ENCODE measurements around the gene ERN1. TPM values are rescaled to one million over a fixed set of nuclear protein-coding genes. Genes with fewer than 3 reads are reported as not detected.

The ERN1 gene
- total RNA-seq, 4 donors from 2014 or later = 8.4 to 12.8 (median 12.1) TPM

GRCh38 chr17:64157669-64158180, 27.8 kb upstream of the ERN1 start:
- Histone ChIP-seq H3K27me3 (no peaks in the 10 kb centered on the region), H3K9me3 (no peaks in the 10 kb centered on the region), H3K27ac (no peak overlapping the region), H3K4me3 (no peak overlapping the region), H3K4me1 (peaks cover 0 to 25% (median 14%) of the 10 kb centered on the region in 3 donors), H3K36me3 (peaks cover 0 to 39% of the 10 kb centered on the region in 2 donors)
- no peak for ATAC-seq
- no peak for TF ChIP-seq EP300 (IDR thresholded peaks at IDR 0.05)
- no peak for TF ChIP-seq CTCF (IDR thresholded peaks at IDR 0.05)
- TF ChIP-seq POLR2A (IDR thresholded peaks at IDR 0.05) = no peak
- TF ChIP-seq POLR2AphosphoS5 (IDR thresholded peaks at IDR 0.05) = no peak
- 92 to 100% methylated on average over 1 to 2 of the region's 2 CpGs for WGBS, 2 donors (ENCODE audit: low coverage in 1 of 2)

GRCh38 chr17:64156670-64157069, 26.7 kb upstream of the ERN1 start:
- peak overlapping the region in 3 of 4 donors; percentile 38 to 76 (median 61) for H3K27ac ChIP-seq

GRCh38 chr17:64155751-64156544, 26.0 kb upstream of the ERN1 start:
- WGBS, 2 donors (ENCODE audit: low coverage in 1 of 2) = 87% methylated on average over 5 of the region's 11 CpGs; no CpG with 5 or more reads in 1 of the 2 donors
- H3K4me1 ChIP-seq = peaks cover 0 to 25% (median 14%) of the 10 kb centered on the region in 3 donors
- TF ChIP-seq EP300 (IDR thresholded peaks at IDR 0.05) (no peak), CTCF (IDR thresholded peaks at IDR 0.05) (peak in 1 of 4 experiments; percentile 10)

More at GRCh38 chr17:64156670-64157069, 26.7 kb upstream of the ERN1 start:
- peaks cover 0 to 45% of the 10 kb centered on the region in 2 donors for H3K36me3 ChIP-seq
- H3K4me3 ChIP-seq = no peak overlapping the region
- TF ChIP-seq POLR2A (IDR thresholded peaks at IDR 0.05) = no peak
- H3K27me3 ChIP-seq = no peaks in the 10 kb centered on the region
- H3K4me1 ChIP-seq = peaks cover 0 to 25% (median 14%) of the 10 kb centered on the region in 3 donors
- 88 to 100% methylated on average over 1 of the region's 2 CpGs for WGBS, 2 donors (ENCODE audit: low coverage in 1 of 2)
- ATAC-seq = no peak
- H3K9me3 ChIP-seq = no peaks in the 10 kb centered on the region

GRCh38 chr17:64155129-64155528, 25.2 kb upstream of the ERN1 start:
- Histone ChIP-seq H3K27me3 (no peaks in the 10 kb centered on the region), H3K9me3 (no peaks in the 10 kb centered on the region), H3K4me1 (peaks cover 0 to 25% (median 14%) of the 10 kb centered on the region in 3 donors), H3K4me3 (no peak overlapping the region), H3K36me3 (peaks cover 0 to 42% of the 10 kb centered on the region in 2 donors), H3K27ac (peak overlapping the region in 3 of 4 donors; percentile 25 to 76 (median 61))
- ATAC-seq = no peak
- TF ChIP-seq POLR2A (IDR thresholded peaks at IDR 0.05) = no peak
- no peak for TF ChIP-seq POLR2AphosphoS5 (IDR thresholded peaks at IDR 0.05)
- TF ChIP-seq CTCF (IDR thresholded peaks at IDR 0.05) = no peak
- no peak for TF ChIP-seq EP300 (IDR thresholded peaks at IDR 0.05)
- WGBS, 2 donors (ENCODE audit: low coverage in 1 of 2) = 98 to 100% methylated on average over 6 to 7 of the region's 7 CpGs

More at GRCh38 chr17:64155751-64156544, 26.0 kb upstream of the ERN1 start:
- Histone ChIP-seq H3K27ac (peak overlapping the region in 3 of 4 donors; percentile 61 to 76 (median 72)), H3K4me3 (no peak overlapping the region), H3K27me3 (no peaks in the 10 kb centered on the region), H3K9me3 (no peaks in the 10 kb centered on the region), H3K36me3 (peaks cover 0 to 42% of the 10 kb centered on the region in 2 donors)
- peak; percentile 79 for ATAC-seq

GRCh38 chr17:64154717-64155116, 24.8 kb upstream of the ERN1 start:
- TF ChIP-seq EP300 (IDR thresholded peaks at IDR 0.05) (no peak), CTCF (IDR thresholded peaks at IDR 0.05) (no peak), POLR2A (IDR thresholded peaks at IDR 0.05) (no peak), POLR2AphosphoS5 (IDR thresholded peaks at IDR 0.05) (no peak)
- 78 to 82% methylated on average over 6 to 9 of the region's 9 CpGs for WGBS, 2 donors (ENCODE audit: low coverage in 1 of 2)
- H3K4me1 ChIP-seq = peaks cover 0 to 25% (median 14%) of the 10 kb centered on the region in 3 donors

More at GRCh38 chr17:64154717-64155116, 24.8 kb upstream of the ERN1 start:
- Histone ChIP-seq H3K36me3 (peaks cover 0 to 42% of the 10 kb centered on the region in 2 donors), H3K27ac (peak overlapping the region in 3 of 4 donors; percentile 25 to 76 (median 61)), H3K27me3 (no peaks in the 10 kb centered on the region), H3K9me3 (no peaks in the 10 kb centered on the region), H3K4me3 (no peak overlapping the region)
- ATAC-seq = no peak

All from gastroesophageal sphincter (tissue), 4 donors.